ENCODE results near the gene SULT6B1.

Gene SULT6B1

DNA sequence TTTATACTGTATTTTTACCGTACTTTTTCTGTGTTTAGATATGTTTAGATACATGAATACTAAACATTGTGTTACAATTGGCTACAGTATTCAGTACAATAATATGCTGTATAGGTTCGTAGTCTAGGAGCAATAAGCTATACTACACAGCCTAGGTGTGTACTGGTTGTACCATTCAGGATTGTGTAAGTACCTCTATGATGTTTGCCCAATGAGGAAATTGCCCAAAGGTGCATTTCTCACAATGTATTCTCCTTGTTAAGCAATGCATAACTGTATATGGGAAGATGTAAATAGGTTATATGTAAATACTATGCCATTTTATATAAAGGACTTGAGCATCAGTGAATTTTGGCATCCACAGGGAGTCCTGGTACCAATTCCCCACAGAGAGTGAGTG is 42.4 kb downstream of the SULT6B1 start:
- DNase-seq = no peak

DNA sequence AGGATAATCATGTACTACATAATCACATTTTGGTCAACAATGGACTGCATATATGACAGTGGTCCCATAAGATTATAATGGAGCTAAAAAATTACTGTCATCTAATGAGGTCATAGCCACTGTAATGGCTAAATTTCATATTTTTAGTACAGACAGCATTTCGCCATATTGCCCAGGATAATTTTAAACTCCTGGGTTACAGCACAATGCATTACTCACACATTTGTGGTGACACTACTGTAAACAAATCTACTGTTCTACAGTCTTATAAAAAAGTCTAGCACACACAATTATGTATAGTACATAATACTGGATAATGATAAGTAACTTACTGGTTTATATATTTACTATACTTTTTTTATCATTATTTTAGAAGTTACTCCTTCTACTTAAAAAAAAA is 44.5 kb downstream of the SULT6B1 start:
- DNase-seq = no peak

DNA sequence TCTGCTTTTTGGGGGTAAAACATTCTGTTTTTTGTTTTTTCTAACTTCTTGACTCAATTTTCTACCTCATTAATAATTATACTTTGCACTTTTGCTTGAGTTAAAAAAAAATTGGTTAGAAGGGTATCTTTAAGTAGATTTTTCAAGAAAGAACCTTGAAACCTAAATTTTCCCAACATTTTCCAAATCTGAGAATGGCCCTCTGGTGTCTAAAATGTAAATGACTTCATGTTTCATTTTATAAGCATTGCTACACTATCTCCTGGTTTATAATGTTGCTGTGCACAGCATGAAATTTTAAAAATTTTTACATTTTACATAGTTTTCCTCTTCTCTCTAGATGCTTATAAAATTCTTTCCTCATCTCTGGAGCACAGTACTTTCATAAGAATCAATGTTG is 45.9 kb downstream of the SULT6B1 start:
- DNase-seq = no peak

DNA sequence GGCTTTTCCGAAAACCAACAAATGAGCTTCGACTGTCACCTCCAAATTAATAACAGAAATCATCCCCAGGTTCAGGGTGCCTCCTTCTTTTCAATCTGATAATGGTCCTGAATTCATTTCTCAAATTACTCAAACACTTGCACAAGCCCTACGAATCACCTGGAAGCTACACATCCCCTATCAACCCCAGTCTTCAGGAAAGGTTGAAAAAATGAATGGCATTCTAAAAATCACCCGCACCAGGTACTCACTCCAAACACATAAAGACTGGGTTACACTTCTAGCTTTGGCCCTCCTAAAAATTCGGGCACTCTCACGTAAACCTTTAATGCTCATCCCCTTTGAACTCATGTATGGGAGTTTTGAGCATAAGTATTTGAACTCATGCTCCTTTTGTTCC is 55.6 kb downstream of the SULT6B1 start:
- DNase-seq = no peak

DNA sequence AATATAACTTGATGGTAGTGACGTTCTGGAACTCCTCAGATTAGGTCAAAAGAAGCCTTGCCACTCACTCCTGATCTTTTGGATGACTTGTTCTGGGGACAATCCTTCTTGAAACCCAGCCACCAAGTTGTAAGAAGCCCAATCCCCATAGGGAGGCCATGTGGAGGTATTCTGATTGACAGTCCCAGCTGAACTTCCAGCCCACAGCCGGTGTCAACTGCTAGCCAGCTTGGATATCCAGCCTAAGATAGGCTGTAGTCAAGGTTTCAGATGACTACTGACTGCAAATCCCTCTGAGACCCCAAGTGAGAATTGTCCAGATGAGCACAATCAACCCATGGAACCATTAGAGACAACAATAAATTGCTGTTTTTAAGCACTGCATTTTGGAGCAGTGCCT is 63.1 kb downstream of the SULT6B1 start:
- no peak for DNase-seq

DNA sequence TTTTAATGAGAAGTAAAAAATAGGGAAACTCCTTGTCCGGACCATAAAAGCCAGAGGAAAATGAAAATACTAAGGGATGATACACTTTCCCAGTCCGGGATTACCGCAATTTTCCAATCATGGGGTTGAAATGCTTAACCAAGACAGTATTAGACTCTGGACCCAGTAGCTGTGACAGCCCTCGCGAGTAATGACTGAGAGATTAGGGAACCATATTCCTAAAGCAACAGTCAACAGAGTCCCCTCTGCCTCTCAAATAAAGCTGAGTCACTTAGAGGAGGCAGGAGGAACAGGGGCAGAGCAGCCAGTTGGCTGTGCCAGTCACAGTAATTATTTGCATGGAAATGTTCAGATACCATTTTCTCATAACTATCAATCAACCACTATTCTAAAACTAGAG is 69.3 kb downstream of the SULT6B1 start:
- no peak for DNase-seq
